SK-N-SH (cell line): Measurements from ENCODE around the gene PRLR.

Source experiments
- GABPA ChIP-seq: IDR thresholded peaks from 2 replicates; pipeline ENCODE4 v1.4.0; 2012; ENCODE audit warnings: low read depth, mild to moderate bottlenecking
- MAX ChIP-seq: IDR thresholded peaks from 2 replicates; pipeline ENCODE4 v1.4.0; 2012; ENCODE audit warnings: low read depth
- RAD21 ChIP-seq: IDR thresholded peaks from 2 replicates; pipeline ENCODE4 v1.6.1; 2012; ENCODE audit warnings: mild to moderate bottlenecking, low read length
- SIN3A ChIP-seq: IDR thresholded peaks from 2 replicates; pipeline ENCODE4 v1.6.1; 2012; ENCODE audit warnings: low read depth, mild to moderate bottlenecking, low read length, moderate library complexity, borderline replicate concordance
- SMC3 ChIP-seq: IDR thresholded peaks from 2 replicates; pipeline ENCODE4 v1.6.1; 2012; ENCODE audit warnings: low read depth, low read length, improper control_type of control experiment
- TF ChIP-seq, protein P1 (sequence below): fragments of 200-600 bp; sonication (generic); IDR thresholded peaks from 2 replicates; pipeline ENCODE4 v1.6.1; 2017; ENCODE audit warnings: antibody characterized with exemption, mild to moderate bottlenecking, moderate library complexity
- TF ChIP-seq, protein P2 (sequence below): IDR thresholded peaks from 2 replicates; pipeline ENCODE4 v1.4.0; 2012; ENCODE audit warnings: low read depth, borderline replicate concordance

- TF ChIP-seq SIN3A, result no peak
- no peak for TF ChIP-seq GABPA
- TF ChIP-seq, protein P1, sequence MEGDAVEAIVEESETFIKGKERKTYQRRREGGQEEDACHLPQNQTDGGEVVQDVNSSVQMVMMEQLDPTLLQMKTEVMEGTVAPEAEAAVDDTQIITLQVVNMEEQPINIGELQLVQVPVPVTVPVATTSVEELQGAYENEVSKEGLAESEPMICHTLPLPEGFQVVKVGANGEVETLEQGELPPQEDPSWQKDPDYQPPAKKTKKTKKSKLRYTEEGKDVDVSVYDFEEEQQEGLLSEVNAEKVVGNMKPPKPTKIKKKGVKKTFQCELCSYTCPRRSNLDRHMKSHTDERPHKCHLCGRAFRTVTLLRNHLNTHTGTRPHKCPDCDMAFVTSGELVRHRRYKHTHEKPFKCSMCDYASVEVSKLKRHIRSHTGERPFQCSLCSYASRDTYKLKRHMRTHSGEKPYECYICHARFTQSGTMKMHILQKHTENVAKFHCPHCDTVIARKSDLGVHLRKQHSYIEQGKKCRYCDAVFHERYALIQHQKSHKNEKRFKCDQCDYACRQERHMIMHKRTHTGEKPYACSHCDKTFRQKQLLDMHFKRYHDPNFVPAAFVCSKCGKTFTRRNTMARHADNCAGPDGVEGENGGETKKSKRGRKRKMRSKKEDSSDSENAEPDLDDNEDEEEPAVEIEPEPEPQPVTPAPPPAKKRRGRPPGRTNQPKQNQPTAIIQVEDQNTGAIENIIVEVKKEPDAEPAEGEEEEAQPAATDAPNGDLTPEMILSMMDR, result no peak
- TF ChIP-seq RAD21, result no peak
- no peak for TF ChIP-seq MAX
- TF ChIP-seq, protein P2, sequence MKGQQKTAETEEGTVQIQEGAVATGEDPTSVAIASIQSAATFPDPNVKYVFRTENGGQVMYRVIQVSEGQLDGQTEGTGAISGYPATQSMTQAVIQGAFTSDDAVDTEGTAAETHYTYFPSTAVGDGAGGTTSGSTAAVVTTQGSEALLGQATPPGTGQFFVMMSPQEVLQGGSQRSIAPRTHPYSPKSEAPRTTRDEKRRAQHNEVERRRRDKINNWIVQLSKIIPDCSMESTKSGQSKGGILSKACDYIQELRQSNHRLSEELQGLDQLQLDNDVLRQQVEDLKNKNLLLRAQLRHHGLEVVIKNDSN, result no peak
- no peak for TF ChIP-seq SMC3
These were observed 203.3 kb downstream of the PRLR start for GRCh38 chr5:35026941-35027340.
